GM21528 (cell line): Measurements from ENCODE around the gene GSTT2.

ENCODE experiments used
- ATAC-seq: cut with Tn5 transposase; IDR thresholded peaks from one replicate; pipeline ENCODE4 v1.9.1; 2021; ENCODE audit warnings: mild to moderate bottlenecking, moderate library complexity; ENCODE audit not compliant: unreplicated experiment, low FRiP score

The GSTT2 gene

GRCh38 chr22:24007253-24008021 is 27.5 kb downstream of the GSTT2 start:
- ATAC-seq, result no peak

DNA sequence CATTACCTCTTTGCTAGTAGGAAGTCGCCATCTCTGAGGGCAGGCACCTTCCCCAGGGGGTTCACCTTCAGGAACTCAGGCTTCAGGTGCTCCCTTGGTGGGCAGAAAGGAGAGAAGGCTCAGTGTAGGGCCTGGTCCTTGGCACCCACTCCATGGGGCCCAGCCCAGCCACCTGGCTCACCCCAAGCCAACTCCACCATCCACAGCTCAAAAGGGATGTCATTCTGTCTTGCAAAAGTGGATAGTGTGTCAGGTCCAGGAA is 28.0 kb downstream of the GSTT2 start:
- ATAC-seq, result no peak

- ATAC-seq, result no peak
Measured at GRCh38 chr22:24008381-24009226, 28.7 kb downstream of the GSTT2 start.

GRCh38 chr22:24009227-24010017 is 29.5 kb downstream of the GSTT2 start:
- ATAC-seq, result no peak

DNA sequence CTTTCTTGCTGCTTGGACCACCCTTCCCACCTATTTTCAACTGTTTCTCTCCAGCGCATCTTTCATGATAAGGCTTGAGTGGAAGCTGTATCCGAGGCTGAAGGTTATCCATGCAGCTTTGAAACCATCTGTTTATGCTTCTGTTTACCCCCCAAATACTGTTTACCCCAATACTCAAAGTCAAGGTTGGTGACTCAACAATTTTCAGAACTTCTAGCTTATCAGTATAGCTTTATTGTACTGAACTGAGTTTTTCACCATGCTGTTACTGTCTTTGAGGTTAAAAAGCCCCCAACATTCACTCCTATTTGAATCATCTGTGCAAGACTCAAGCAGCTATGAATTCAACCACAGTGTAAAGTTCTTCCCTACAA is 30.1 kb downstream of the GSTT2 start:
- no peak for ATAC-seq

GRCh38 chr22:24011735-24012068 is 31.8 kb downstream of the GSTT2 start:
- no peak for ATAC-seq

- no peak for ATAC-seq
Measured at GRCh38 chr22:24016156-24016555, 36.2 kb downstream of the GSTT2 start.

GRCh38 chr22:24021304-24021703 is 41.4 kb downstream of the GSTT2 start:
- no peak for ATAC-seq

GRCh38 chr22:24023204-24023789 is 43.4 kb downstream of the GSTT2 start:
- no peak for ATAC-seq

DNA sequence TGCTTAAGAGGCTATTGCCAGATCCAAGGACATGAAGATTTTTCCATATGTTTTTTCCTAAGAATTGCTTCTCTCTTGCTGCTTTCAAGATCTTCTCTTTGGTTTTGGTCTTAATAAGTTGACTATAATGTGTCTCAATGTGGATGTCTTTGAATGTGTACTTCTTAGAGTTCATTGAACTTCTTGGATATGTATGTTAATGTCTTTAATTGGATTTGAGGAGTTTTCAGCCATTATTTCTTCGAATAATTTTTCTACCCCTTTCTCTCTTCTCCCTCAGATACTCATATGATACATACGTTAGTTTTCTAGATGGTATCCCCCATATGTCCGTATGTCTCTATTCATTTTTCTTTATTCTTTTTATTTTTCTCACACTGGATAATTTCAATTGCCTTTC is 44.4 kb downstream of the GSTT2 start:
- no peak for ATAC-seq

- no peak for ATAC-seq
Measured at GRCh38 chr22:24025475-24025874, 45.5 kb downstream of the GSTT2 start.

DNA sequence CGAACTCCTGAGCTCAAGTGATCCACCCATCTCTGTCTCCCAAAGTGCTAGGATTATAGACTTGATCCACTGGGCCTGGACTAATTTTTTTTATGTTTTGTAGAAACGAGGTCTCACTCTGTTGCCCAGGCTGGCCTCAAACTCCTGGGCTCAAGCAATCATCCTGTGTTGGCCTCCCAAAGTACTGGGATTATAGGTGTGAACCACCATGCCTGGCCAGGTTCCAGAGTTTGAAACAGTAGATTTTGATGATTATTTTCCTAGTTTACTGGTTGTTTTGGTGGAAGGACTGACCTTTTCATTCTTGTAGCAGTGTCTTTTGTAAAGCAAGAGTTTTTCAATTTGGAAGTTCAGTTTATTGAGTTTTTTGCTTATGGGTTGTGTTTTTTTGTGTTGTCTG is 46.1 kb downstream of the GSTT2 start:
- ATAC-seq, result no peak

DNA sequence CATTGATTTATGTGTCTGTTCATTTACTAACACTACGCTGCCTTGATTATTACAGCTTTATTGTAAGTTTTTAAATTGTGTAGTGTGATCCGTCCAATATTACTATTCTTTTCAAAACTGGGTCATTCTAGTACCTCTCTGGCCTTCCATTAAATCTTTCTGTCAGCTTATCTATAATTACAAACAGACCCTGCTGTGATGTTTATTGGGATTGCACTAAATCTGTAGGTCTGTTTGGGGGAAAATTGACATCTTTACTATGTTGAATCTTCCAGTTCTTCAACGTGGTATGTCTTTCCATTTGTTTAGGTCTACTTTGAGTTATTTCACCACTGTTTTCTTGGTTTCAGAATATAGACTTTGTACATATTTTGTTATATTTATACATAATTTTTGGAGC is 46.8 kb downstream of the GSTT2 start:
- ATAC-seq, result no peak

- no peak for ATAC-seq
Measured at GRCh38 chr22:24027389-24027975, 47.5 kb downstream of the GSTT2 start.

- ATAC-seq, result no peak
Measured at GRCh38 chr22:24027991-24028390, 48.1 kb downstream of the GSTT2 start.

DNA sequence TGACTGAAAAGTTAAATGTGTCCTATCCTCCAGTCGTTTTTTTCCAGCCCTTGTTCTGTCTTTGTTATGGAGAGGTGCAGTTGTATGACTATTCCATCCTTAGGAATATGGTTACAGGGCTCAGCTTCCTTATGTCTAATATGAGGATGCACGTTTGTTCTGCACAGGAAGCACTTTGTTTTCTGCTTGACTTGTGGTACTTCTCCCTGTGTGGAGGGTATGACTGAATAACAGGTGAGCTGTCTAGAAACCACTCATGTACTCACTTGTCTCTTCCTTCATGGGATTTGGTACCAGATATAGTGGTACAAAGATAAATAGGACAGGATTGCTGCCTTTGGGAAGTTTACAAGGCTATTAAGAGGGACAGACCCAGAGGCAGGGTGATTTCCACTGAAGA is 48.6 kb downstream of the GSTT2 start:
- no peak for ATAC-seq

DNA sequence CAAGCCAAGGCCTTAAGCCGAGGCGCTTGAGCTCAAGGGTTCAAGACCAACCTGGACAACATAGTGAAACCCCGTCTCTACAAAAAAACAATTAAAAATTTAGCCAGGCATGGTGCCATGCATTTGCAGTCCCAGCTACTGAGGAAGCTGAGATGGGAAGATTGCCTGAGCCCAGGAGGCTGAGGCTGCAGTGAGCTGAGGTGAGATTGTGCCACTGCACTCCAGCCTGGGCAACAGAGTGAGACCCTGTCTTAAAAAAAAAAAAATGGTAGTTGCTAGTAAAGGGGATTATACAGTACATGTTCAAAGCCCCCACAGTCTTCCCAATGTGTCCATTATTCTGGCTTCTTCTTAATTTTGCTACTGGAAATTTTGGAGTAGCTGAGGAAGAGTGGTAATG is 49.4 kb downstream of the GSTT2 start:
- no peak for ATAC-seq

GRCh38 chr22:24030186-24030702 is 50.3 kb downstream of the GSTT2 start:
- ATAC-seq, result no peak
